ENCODE results near the gene IFT43.

The IFT43 gene

DNA sequence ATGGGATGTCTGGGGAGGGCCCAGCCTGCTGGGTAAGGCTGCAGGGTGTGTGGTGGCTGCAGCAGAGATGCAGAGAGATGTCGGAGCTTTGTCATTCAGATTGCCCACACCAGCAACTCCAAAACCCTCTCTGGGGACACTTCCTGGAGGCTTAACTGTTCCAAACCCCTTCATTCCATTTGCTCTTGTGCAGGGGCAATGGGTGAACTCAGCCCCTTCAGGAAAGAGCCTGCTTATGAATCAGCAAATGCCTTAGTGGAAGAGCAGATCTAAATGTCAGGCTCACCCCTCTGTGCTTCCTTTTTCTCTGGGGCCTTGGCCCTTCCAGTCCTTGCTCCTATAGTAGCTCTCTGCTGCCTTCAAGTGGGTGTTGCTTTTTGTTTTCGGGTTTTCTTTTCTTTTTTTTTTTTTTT is 129.5 kb downstream of the IFT43 start:
- no peak for DNase-seq

DNA sequence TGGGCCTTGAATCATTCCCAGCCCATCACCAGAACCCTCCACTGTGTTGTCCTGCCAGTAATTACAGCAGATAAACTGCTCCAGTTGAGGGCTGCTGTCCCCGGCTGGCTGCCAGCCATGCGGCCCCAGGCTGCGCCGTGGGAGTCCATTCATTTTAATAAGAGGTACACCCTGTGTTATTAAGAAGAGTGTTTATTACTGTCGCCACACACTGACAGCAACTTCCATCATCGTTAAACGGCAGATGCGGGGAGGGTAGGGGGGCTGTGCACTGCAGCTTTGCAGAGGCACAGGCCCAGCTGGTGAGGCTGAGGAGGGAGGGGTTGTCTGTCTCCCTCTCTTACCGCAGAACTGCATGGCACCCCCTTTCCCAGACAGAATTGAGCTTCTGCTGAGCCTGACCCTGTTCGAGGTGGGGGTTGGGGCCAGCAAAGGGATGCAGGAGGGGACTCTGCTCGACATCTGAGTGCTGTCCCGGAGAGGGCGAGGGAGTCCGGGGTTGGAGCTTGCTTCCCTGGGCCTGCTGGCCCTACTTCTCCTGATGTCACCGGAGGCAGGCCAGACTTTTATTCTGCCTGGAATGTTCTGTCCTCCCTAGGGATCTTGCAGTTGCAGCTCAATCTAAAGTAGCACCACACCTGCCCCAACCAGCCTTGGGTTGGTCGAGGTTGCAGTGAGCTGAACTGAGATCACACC is 132.4 kb downstream of the IFT43 start:
- DNase-seq: no peak

DNA sequence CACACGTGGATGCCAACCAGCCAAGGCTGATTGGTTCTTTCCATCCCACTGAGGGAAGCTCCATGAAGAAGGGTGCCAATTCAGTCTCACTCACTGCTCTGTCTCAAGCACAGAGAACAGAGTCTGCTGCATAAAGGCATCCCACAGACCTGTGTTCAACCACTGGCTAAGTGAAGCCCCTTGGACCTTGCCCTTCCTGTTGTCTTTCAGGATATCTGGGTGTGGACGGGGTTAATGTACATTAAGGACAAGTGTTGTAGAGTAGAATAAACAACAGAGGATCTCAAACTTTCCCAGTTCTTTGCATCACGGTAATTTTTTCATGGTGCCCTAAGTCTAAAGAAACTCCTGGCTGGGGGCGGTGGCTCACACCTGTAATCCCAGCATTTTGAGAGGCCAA is 133.0 kb downstream of the IFT43 start:
- DNase-seq: no peak

DNA sequence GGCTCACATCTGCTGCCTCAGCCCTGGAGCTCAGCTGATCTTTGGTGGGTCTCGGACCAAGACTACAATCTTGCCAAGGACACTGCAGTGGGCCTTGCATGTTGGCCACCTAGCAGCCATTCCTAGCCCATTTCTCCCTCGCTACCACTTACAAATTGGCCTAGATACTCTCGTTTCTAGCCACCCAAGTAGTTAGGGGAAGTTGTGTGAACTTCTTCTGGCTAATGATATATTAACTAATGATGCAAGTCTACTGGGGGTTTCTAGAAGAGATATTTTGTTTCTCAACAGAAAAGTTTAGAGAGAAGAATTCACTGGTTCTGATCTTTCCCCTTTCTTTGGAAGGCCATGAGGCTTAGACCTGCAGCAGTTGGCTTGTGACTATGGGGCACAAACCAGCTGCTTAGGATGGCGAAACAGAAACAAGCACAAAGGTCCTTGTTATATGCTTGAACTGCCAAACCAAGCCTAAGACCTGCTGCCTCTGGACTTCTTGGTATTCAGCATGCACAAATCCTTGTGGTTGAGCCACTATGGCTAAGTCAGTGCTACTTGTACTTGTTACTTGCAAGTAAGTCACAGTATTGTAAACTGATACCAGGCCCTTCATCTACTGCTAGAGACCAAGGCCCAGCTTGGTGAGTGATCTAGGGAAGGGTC is 135.7 kb downstream of the IFT43 start:
- DNase-seq: no peak

DNA sequence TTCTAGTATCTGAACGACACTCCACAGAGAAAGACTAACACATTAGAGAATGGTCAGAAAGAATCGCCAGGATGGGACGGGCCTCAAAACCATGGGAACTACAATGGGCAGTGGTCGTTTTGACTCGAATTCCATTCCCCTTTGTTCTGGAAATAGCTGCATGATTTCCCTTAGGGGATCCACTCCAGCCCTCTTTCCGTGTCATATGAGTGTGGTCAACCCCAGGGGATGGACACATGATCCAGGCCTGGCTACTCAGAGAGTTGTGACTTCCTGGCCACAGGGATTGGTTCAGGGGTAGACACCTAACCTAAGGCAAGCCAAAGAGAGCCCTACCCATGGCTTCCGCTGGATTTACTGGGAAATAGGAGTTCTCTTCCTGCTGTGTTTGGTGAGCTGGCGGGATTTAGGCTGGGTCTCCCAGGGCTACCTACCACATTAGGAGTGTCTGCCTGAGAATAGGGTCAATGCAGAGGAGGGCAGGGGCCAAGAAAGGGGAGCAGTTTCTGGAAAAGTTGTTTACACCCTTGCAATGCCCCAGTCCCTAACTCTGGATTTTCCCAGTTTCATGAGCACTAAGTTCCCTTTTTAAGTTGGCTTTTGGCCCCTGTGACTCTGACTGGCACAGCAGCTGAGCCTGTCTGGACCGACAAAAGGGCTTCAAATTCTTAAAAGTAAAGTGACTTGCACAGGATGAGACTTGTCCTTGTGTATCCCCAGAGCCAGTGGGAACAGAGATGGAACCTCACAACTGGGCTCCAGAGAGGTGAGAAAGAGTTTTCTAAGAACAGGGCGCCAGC is 138.1 kb downstream of the IFT43 start:
- no peak for DNase-seq

DNA sequence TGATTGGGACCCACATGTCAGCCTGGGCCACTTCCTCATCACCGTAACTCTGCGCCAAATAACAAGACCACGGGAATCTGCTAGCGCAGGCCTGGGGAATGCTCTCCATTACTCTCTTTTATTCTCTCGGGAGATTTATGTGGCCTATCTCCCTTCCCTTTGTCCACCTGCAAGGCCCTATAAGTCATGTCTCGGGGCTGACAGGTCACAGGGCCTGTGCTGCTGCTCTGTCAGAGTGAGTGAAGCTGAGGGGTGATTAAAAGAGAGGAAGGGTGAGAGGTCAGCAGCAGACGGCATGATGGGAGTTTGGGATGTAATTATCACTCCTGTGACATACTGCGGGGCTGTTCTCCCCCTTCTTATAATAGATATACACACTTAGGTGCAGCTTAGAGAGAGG is 139.9 kb downstream of the IFT43 start:
- no peak for DNase-seq

DNA sequence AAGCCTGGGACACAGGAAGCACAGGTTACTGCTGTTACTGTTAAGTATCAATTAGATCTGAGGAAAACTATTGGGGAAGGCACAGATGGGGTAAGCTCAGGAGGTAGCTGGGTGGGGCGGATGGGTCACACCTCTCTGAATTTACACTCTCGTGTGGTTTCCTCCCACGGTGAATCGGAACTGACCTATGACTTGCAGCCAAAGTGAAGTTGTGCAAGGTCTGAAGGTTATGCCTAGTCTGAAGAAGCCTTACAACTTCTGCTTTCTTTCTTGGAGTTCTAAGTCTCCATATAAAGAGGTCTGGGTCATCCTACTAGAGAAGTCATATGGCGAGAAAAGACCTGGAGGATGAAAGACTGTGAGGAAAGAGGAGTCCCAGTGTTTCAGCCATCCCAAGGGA is 140.5 kb downstream of the IFT43 start:
- DNase-seq: no peak

DNA sequence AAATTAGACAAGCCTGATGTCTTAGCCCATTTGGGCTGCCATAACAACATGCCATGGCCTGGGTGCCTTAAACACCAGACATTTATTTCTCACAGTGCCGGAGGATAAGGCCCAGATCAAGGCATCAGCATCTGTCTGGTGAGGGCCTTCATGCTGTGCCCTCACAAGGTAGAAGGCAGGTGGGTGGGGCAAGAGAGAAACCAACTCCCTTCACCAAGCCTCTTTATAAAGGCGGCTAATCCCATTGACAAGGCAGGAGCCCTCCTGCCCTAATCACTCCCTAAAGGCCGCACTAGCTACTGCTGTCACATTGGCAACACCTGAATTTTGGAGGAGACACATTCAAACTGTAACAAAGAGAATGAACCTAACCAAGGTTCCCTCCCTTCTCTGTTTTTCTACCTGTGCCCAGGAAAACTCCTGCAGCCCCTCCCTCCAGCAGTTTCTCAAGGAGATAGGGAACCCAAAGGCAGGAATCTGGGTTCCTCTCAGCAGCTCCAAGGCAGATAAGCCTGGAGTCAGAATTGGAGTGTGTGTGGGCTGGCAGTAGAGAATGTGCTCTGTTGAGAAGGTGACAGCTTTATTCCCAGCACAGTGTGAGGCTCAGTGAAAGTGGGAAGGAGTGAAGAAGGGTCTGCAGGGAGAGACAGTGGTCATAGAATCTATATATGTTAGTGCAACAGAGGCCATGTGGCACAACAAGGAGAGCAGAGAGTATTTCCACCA is 144.5 kb downstream of the IFT43 start:
- no peak for DNase-seq

DNA sequence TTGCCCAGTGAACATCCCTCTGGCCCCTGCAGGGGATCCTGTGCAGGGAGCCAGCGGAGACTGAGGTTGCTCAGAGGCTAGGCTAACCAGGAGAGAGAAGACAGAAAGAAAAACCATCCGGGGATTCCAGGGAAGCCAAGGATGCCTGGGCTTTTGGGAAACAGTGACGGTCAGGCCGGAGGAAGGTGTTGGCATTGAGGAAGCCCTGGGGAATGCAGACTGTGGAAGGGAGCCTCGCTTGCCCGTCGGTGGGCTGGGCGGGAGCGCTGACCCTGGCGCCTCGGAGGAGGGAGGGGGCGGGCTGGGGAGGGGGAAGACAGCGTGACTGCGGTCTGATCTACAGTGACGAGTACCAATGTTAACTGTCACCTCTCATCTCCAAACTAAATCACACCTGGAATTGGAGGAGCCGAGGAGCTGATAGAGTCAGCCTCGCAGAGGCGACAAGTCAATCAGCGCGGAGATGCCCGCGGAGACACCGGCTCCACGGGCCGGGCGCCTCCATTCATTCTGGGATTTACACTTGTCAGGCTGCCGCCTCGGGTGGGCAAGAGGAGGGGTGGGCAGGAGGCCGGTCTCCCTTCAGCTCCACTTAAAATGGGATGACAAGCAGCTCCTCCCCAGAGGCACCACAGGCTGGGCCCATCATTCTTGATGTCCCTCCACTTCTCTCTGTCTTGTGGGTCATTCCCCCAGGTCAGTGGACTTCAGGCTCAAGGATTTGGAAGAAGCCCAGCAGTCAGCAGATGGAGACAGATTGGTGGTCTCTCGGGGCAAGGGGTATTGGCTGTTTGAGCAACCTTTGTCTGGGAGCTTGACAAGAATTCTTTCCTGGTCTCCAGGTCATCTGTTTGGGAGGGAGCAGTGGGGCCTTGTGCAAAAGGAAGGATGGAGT is 145.8 kb downstream of the IFT43 start:
- DNase-seq: no peak

DNA sequence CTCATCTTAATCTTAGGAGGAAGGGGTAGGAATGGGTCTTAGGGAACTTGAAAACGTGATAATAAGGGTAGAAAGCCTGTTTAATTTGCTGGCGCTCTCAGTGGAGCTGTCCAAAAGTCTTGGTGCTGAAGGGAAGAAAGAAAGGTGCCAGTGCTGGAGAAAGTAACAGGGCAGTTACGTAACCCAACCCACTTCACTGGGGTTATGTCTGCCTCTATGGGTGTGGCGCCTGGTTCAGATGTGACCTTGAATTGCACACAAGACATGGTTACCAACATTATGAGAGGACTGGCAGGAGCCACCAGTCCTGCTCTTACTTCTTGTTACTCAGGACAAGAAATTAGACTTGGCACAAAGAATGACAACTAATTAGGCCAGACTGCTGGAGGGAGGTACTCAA is 147.5 kb downstream of the IFT43 start:
- DNase-seq: no peak
